H9 (cell line): Measurements from ENCODE around the gene IL1A. TPM values are rescaled to one million over a fixed set of nuclear protein-coding genes. Genes with fewer than 3 reads are reported as not detected.

Source experiments
- DNase-seq: peaks from one replicate; pipeline ENCODE4 v3.0.0-alpha.2; 2017
- H2AFZ ChIP-seq: one replicate; pipeline ENCODE4 v1.6.1; 2013; ENCODE audit warnings: mild to moderate bottlenecking, low read length, control low read depth, moderate library complexity
- H2AK5ac ChIP-seq: 2 replicates; pipeline ENCODE4 v1.6.1; 2013; ENCODE audit warnings: low read length, control low read depth, mixed read lengths; ENCODE audit not compliant: insufficient read length
- H2BK120ac ChIP-seq: one replicate; pipeline ENCODE4 v1.6.1; 2013; ENCODE audit warnings: low read depth, mild to moderate bottlenecking, low read length, control low read depth, inconsistent platforms; ENCODE audit not compliant: poor library complexity, severe bottlenecking
- H2BK12ac ChIP-seq: 2 replicates; pipeline ENCODE4 v1.6.1; 2013; ENCODE audit warnings: low read length, control low read depth, mixed read lengths, low read depth; ENCODE audit not compliant: insufficient read length
- H2BK15ac ChIP-seq: 2 replicates; pipeline ENCODE4 v1.6.1; 2013; ENCODE audit warnings: low read depth, low read length, control low read depth
- H2BK20ac ChIP-seq: one replicate; pipeline ENCODE4 v1.6.1; 2013; ENCODE audit warnings: low read depth, mild to moderate bottlenecking, low read length, control low read depth, inconsistent platforms; ENCODE audit not compliant: poor library complexity, severe bottlenecking
- H2BK5ac ChIP-seq: 2 replicates; pipeline ENCODE4 v1.6.1; 2013; ENCODE audit warnings: low read length, control low read depth, mixed read lengths; ENCODE audit not compliant: insufficient read length
- H3K14ac ChIP-seq: 2 replicates; pipeline ENCODE4 v1.6.1; 2013; ENCODE audit warnings: low read length, control low read depth; ENCODE audit not compliant: insufficient read depth
- H3K18ac ChIP-seq: 2 replicates; pipeline ENCODE4 v1.6.1; 2013; ENCODE audit warnings: low read depth, mild to moderate bottlenecking, mixed read lengths, low read length, control low read depth; ENCODE audit not compliant: insufficient read length
- H3K23ac ChIP-seq: 2 replicates; pipeline ENCODE4 v1.6.1; 2013; ENCODE audit warnings: low read length, control low read depth, mixed read lengths, low read depth; ENCODE audit not compliant: insufficient read length
- H3K23me2 ChIP-seq: 2 replicates; pipeline ENCODE4 v1.6.1; 2013; ENCODE audit warnings: low read depth, mild to moderate bottlenecking, mixed read lengths, low read length, control low read depth; ENCODE audit not compliant: insufficient read length, poor library complexity, severe bottlenecking
- H3K27ac ChIP-seq: 2 replicates; pipeline ENCODE4 v1.5.1; 2013; ENCODE audit warnings: low read length, control low read depth, mixed read lengths, low read depth; ENCODE audit not compliant: insufficient read length
- H3K27me3 ChIP-seq: 2 replicates; pipeline ENCODE4 v1.6.1; 2013; ENCODE audit warnings: low read length, control low read depth, inconsistent platforms; ENCODE audit not compliant: insufficient read depth
- H3K4ac ChIP-seq: 2 replicates; pipeline ENCODE4 v1.6.1; 2013; ENCODE audit warnings: low read depth, mild to moderate bottlenecking, control low read depth, inconsistent platforms, low read length, moderate library complexity
- H3K4me1 ChIP-seq: 2 replicates; pipeline ENCODE4 v1.6.1; 2013; ENCODE audit warnings: low read length, control low read depth, inconsistent platforms; ENCODE audit not compliant: insufficient read depth
- H3K4me2 ChIP-seq: 2 replicates; pipeline ENCODE4 v1.6.1; 2013; ENCODE audit warnings: low read length, control low read depth, mixed read lengths; ENCODE audit not compliant: insufficient read length, insufficient read depth
- H3K56ac ChIP-seq: 2 replicates; pipeline ENCODE4 v1.6.1; 2013; ENCODE audit warnings: low read depth, mild to moderate bottlenecking, mixed read lengths, low read length, control low read depth; ENCODE audit not compliant: insufficient read length
- H3K79me1 ChIP-seq: 2 replicates; pipeline ENCODE4 v1.6.1; 2013; ENCODE audit warnings: low read depth, mild to moderate bottlenecking, moderate library complexity, low read length, control low read depth, inconsistent platforms; ENCODE audit not compliant: insufficient read depth, poor library complexity, severe bottlenecking
- H3K79me2 ChIP-seq: 2 replicates; pipeline ENCODE4 v1.6.1; 2013; ENCODE audit warnings: low read length, control low read depth, inconsistent platforms; ENCODE audit not compliant: insufficient read depth
- H3K9ac ChIP-seq: 2 replicates; pipeline ENCODE4 v1.6.1; 2013; ENCODE audit warnings: low read length, control low read depth, mixed read lengths; ENCODE audit not compliant: insufficient read length; ENCODE audit errors: extremely low read depth
- H3K9me3 ChIP-seq: one replicate; pipeline ENCODE4 v1.6.1; 2013; ENCODE audit warnings: low read depth, low read length, inconsistent platforms; ENCODE audit not compliant: control insufficient read depth
- H3T11ph ChIP-seq: one replicate; pipeline ENCODE4 v1.6.1; 2013; ENCODE audit warnings: mild to moderate bottlenecking, low read length, control low read depth, inconsistent platforms
- H4K20me1 ChIP-seq: one replicate; pipeline ENCODE4 v1.6.1; 2013; ENCODE audit not compliant: control insufficient read depth, insufficient read length, insufficient read depth
- H4K5ac ChIP-seq: 2 replicates; pipeline ENCODE4 v1.6.1; 2013; ENCODE audit warnings: low read depth, mild to moderate bottlenecking, mixed read lengths, low read length, control low read depth; ENCODE audit not compliant: insufficient read length
- H4K8ac ChIP-seq: replicated peaks from 2 replicates; pipeline ENCODE4 v1.6.1; 2013; ENCODE audit warnings: low read length, control low read depth, mixed read lengths, low read depth; ENCODE audit not compliant: insufficient read length
- H4K91ac ChIP-seq: 2 replicates; pipeline ENCODE4 v1.6.1; 2013; ENCODE audit warnings: low read depth, mild to moderate bottlenecking, moderate library complexity, mixed read lengths, low read length, control low read depth; ENCODE audit not compliant: insufficient read length
- H3K27ac Mint-ChIP-seq, 3 experiments: 2 replicates in 2 of 3; 3 replicates in 1 of 3; pipeline ENCODE4 v1.8.0; 2020 to 2021; ENCODE audit warnings: mixed read lengths in 3 of 3, mild to moderate bottlenecking in 1 of 3, moderate library complexity in 1 of 3
- H3K27me3 Mint-ChIP-seq: 2 replicates; pipeline ENCODE4 v1.8.0; 2021; ENCODE audit warnings: low read depth, mild to moderate bottlenecking, moderate library complexity, mixed read lengths
- H3K36me3 Mint-ChIP-seq, 3 experiments: 2 replicates in 2 of 3; 3 replicates in 1 of 3; pipeline ENCODE4 v1.8.0; 2020 to 2021; ENCODE audit warnings: low read depth in 3 of 3, mixed read lengths in 3 of 3; ENCODE audit not compliant: insufficient read depth in 1 of 3
- H3K4me1 Mint-ChIP-seq, 2 experiments: 2 replicates each; pipeline ENCODE4 v1.8.0; 2020; ENCODE audit warnings: mixed read lengths in 2 of 2
- H3K4me3 Mint-ChIP-seq, 2 experiments: 2 replicates in 1 of 2; 3 replicates in 1 of 2; pipeline ENCODE4 v1.8.0; 2020 to 2021; ENCODE audit warnings: mild to moderate bottlenecking in 2 of 2, mixed read lengths in 2 of 2, moderate library complexity in 1 of 2
- H3K9me3 Mint-ChIP-seq, 2 experiments: 2 replicates in 1 of 2; 3 replicates in 1 of 2; pipeline ENCODE4 v1.8.0; 2020; ENCODE audit warnings: mild to moderate bottlenecking in 2 of 2, mixed read lengths in 2 of 2, moderate library complexity in 1 of 2
- WGBS: extraction: QIAGEN DNeasy Blood & Tissue Kit; methylation state at CpG from one replicate; pipeline ENCODE4 v1.1.7; 2013; ENCODE audit warnings: missing lambda C conversion rate, low lambda C conversion rate, mixed read lengths; ENCODE audit not compliant: insufficient read length; ENCODE audit errors: extremely low coverage; 5-methylcytosine and 5-hydroxymethylcytosine counted together
- total RNA-seq: library from RNA; stranded (reverse); gene quantifications from 2 replicates; pipeline ENCODE4 v1.2.1, GENCODE V29; 2021
- TF ChIP-seq, protein P1 (sequence below): fragments of 200-600 bp; sonication (generic); conservative IDR thresholded peaks from 3 replicates; pipeline ENCODE4 v1.8.0; 2021; ENCODE audit warnings: antibody characterized with exemption, mild to moderate bottlenecking

The IL1A gene
- total RNA-seq, 1 experiment from 2014 or later = 0.35 TPM

DNA sequence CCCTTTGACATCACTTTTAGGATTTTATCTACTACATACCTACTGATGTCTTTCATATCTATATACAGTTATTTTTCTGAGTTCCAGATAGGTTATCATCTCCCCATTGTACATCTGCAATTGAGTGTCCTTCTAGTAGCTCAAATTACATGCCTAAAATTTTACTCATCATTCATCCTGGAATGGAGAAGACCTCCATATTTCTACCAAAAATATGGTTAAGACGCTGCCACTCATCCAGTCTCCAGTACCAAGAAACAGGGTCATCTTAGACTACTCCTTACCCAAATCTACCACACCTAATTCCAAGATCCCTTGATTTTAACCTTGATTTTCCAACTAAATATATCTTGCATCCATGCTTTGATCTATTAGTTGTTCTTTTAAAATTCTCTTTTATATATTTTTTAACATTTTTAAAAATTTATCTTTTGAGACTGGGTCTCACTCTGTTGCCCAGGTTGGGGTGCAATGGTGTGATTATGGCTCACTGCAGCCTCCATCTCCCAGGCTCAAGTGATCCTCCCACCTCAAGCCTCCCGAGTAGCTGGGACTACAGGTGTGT, 11.3 kb downstream of the IL1A start:
- no peak overlapping the region for H3K18ac ChIP-seq
- H3K4me3 Mint-ChIP-seq = no peak overlapping the region
- DNase-seq = no peak
- no peaks in the 10 kb centered on the region for H3K9me3 Mint-ChIP-seq
- H3K23ac ChIP-seq = no peak overlapping the region
- H2BK5ac ChIP-seq = no peak overlapping the region
- H3K79me2 ChIP-seq = no peaks in the 10 kb centered on the region
- no peak overlapping the region for H3K4me2 ChIP-seq
- TF ChIP-seq, protein P1, sequence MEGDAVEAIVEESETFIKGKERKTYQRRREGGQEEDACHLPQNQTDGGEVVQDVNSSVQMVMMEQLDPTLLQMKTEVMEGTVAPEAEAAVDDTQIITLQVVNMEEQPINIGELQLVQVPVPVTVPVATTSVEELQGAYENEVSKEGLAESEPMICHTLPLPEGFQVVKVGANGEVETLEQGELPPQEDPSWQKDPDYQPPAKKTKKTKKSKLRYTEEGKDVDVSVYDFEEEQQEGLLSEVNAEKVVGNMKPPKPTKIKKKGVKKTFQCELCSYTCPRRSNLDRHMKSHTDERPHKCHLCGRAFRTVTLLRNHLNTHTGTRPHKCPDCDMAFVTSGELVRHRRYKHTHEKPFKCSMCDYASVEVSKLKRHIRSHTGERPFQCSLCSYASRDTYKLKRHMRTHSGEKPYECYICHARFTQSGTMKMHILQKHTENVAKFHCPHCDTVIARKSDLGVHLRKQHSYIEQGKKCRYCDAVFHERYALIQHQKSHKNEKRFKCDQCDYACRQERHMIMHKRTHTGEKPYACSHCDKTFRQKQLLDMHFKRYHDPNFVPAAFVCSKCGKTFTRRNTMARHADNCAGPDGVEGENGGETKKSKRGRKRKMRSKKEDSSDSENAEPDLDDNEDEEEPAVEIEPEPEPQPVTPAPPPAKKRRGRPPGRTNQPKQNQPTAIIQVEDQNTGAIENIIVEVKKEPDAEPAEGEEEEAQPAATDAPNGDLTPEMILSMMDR = no peak
- no peak overlapping the region for H2AK5ac ChIP-seq
- H3K27me3 Mint-ChIP-seq = no peaks in the 10 kb centered on the region
- H3T11ph ChIP-seq = no peak overlapping the region
- no peaks in the 10 kb centered on the region for H3K23me2 ChIP-seq
- no peak overlapping the region for H4K8ac ChIP-seq
- no CpG with 5 or more reads among the region's 2 CpGs for WGBS
- H3K4me1 Mint-ChIP-seq = peaks cover 8 to 10% of the 10 kb centered on the region in 2 experiments; a peak in 3 of 4 replicates
- no peak overlapping the region for H3K4ac ChIP-seq
- no peaks in the 10 kb centered on the region for H3K4me1 ChIP-seq
- H2BK12ac ChIP-seq = no peak overlapping the region
- no peaks in the 10 kb centered on the region for H3K27me3 ChIP-seq
- no peak overlapping the region for H3K27ac ChIP-seq
- H3K36me3 Mint-ChIP-seq = peaks cover 0 to 10% (median 0%) of the 10 kb centered on the region in 3 experiments; a peak in 1 of 7 replicates
- no peak overlapping the region for H3K27ac Mint-ChIP-seq
- H3K9ac ChIP-seq = no peak overlapping the region
- no peak overlapping the region for H2BK15ac ChIP-seq
- H3K79me1 ChIP-seq = no peaks in the 10 kb centered on the region
- H3K14ac ChIP-seq = no peak overlapping the region
- H3K9me3 ChIP-seq = no peaks in the 10 kb centered on the region
- H2AFZ ChIP-seq = no peak overlapping the region
- H3K56ac ChIP-seq = no peak overlapping the region
- H4K5ac ChIP-seq = no peak overlapping the region
- no peak overlapping the region for H4K91ac ChIP-seq
- no peak overlapping the region for H2BK20ac ChIP-seq
- H4K20me1 ChIP-seq = no peaks in the 10 kb centered on the region
- H2BK120ac ChIP-seq = no peak overlapping the region
